GM21723 (cell line): ENCODE measurements around the gene CC2D1A.
"Not testable (repeated sequence)": the region's sequence is repeated elsewhere in the genome, so short reads cannot be mapped to it uniquely, and the experiment has no call there.

Experiments
- ATAC-seq: cut with Tn5 transposase; IDR thresholded peaks from one replicate; pipeline ENCODE4 v1.9.1; 2021; ENCODE audit warnings: mild to moderate bottlenecking, moderate library complexity; ENCODE audit not compliant: unreplicated experiment

Gene CC2D1A

DNA sequence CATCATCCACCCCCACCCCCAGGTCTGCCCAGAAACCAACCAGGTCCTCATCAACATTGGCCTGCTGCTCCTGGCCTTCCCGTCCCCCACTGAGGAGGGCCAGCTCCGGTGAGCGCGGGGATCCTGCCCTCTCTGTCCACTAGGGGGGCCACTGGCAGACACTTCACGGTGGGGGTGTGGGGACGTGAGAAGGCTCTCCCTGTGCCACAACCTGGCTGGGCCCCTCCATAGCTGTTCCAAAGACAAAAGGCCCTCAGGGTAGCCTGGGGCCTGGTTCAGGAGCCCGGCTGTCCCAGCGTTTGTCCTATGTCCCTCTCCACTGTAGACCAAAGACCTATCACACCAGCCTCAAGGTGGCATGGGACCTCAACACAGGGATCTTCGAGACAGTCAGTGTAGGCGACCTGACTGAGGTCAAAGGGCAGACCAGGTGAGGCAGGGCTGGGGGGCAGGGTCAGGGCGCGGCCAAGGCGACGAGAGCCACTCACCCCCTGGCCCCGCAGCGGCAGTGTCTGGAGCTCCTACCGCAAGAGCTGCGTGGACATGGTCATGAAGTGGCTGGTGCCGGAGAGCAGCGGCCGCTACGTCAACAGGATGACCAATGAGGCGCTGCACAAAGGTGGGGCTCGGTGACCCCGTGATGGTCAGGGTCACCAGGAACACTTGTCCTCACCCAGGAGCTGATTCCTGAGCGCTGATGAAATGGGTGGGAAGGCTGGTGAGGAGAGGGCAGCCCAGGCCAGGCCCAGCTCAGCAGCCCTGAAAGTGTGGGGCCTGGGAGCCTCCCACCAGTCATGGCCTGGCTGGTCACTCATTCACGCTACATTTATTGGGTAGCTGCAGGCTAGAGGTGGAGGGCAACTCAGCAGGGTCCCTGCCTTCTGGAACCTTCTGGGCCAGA is 54.2 kb downstream of the CC2D1A start:
- no peak for ATAC-seq

DNA sequence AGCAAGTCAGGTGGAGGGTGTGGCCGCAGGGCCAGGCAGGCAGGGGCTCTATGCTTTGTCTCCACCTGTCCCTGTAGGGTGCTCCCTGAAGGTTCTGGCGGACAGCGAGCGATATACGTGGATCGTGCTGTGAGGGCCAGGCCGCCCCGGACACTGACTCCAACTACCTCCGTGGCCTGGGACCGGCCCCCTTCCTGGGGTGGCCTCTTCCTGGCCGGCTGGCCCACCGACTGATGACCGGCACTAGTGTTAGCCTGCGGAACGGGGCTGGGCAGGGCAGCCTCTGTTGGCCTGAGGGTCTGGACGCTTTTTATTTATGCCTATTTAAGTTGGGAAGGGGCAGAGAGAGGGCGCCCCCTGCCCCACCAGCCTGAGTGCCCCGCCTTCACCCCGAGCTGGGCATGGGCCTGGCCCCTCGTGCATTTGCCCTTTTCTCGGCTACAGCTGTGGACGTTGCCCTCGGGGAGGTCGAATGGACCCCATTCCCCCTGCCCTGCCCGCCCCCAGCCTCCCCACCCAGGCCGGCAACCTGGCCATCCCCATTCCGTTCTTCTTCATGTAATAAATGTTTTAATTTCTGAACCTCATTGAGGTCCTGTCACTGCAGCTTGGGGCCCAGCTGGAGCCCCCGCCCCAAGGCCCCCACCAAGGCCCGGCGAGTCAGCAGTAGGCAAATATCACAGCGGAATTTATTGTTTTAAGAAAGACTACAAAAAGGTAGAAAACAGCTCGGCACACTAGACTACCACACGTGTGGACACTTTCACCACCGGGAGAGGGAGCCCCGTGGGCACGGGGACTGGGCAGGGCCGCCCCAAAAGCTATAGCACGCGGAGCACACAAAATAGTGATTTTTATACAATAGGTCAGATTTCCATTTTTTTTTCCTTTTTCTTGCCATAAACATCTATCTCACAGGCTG is 55.1 kb downstream of the CC2D1A start:
- ATAC-seq: no peak

DNA sequence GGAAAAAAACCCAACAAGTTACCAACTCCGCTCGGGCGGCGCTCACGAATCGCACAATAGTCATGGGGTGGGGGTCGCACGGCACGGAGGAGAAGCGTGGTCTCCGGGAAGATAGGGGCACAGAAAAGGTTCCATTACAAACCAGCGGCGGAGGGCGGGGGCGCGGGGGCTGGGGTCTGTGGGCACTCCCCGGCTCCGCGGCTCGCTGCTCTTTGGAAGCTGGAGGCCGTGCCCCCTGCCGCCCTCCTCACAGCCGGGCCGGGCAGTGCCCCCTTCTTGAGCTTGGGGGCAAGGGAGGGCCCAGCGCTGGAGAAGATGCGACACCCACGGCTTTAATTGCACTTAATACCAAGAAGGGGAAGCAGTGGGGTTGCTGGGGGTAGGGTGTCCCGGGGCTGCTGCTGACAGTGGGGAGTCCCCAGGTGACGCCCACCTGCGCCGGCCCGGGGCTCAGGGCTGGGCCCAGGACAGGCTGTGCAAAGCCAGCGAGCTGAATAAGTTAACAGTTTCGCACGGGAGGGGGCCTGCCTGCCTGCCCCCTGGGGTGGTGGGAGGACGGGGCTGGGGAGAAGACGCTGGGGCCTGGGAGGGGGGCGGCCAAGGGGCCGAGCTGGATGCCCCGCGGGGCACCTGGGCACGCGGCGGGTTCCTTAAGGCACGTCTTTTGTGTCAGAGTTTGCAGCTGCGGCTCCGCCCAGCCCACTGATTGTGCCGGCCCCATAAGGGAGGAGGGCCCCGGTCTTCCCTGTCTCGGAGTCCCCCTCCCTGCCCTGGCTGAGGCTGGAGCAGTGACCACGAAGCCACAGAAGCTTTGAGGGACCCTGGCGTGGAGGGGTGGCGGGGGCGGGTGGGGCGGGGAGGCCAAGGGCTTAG is 56.1 kb downstream of the CC2D1A start:
- ATAC-seq: no peak

- no peak for ATAC-seq
These were observed 57.0 kb downstream of the CC2D1A start for GRCh38 chr19:13962699-13963602.

DNA sequence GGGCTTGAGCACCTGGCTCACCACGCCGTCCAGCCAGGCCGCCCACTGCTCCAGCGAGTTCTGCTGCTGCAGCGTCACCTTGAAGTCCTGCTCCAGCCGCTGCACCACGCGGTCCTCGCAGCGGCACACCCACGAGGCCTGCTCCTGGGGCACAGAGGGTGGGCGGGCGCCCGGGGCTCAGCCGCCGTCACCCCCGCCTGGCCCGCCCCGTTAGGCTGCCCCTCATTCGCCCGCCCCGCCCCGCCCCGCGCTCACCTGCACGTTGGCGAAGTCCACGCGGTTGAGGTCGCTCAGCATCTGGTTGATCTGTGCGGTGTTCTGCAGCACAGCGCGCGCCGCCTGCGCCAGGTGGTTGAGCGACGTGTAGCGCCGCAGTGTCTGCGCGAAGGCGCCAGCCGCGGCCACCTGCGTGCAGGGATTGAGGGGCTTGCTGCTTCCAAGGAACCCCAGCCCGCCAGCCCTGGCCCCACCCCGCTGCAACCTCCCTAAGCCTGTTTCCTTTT is 57.7 kb downstream of the CC2D1A start:
- no peak for ATAC-seq

DNA sequence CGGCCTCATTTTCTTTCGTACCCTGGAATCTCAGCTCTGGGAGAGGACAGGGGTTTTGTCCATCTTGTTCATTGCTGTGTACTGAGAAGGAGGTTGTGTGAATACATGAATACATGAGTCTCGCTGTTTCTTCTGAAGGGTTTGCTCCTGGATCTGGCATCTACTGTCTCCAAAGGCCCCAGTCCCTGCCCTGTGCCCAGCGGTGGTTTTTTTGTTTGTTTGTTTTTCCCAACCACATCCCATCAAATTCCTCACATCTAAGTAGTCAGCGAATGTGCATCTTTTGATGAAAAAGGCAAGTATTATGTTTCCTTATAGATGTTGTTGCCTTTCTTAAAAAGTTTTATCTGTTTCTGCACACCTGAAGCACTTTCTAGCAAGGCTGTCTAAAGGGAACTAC is 58.8 kb downstream of the CC2D1A start:
- ATAC-seq: no peak

DNA sequence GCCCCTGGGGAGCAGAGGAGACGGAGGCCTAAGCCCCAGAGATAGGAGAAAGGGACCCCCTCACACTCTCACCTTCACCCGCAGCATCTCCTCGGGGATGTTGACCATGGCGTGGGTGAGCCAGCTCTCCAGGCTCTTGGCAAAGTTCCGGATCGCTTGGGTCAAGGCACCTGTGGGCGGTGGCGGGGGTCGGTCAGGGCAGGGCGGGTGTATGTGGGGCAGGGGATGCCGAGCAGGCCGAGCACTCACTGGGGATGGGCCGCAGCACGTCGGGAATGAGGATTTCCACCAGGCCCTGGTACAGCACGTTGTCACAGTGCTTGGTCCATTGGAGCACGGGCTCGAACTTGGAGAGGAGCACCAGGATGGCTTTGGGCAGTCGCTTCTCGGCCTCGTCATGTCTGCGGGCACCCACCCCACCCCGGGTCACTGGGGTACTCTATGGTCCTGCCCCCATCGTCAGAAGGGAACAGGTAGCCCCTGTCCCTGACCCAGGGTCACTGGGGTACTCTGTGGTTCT is 59.4 kb downstream of the CC2D1A start:
- ATAC-seq: no peak

GRCh38 chr19:13965926-13966683 is 60.1 kb downstream of the CC2D1A start:
- no peak for ATAC-seq

DNA sequence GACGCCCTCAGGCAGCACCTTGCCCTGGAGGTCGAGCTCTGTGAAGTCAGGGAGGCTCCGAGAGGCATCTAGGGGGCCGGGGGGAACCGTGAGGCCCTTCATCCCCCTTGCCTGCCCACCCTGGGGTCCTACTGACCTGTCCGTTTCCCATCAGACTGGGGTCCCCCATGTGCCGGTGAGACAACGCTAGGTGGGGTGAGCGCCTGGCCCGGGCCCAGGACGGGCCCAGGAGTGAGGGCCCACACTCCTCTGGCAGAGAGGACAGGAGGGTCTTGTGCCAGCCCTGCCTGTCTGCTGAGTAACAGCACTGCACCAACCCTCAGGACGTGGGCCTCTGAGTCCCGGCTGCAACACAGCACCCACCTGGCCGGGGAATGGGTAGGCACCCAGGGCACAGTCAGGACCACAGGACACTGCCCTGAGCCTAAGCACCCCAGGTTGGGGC is 60.7 kb downstream of the CC2D1A start:
- no peak for ATAC-seq

- not testable (repeated sequence) for ATAC-seq
These were observed 61.2 kb downstream of the CC2D1A start for GRCh38 chr19:13967206-13967605.

DNA sequence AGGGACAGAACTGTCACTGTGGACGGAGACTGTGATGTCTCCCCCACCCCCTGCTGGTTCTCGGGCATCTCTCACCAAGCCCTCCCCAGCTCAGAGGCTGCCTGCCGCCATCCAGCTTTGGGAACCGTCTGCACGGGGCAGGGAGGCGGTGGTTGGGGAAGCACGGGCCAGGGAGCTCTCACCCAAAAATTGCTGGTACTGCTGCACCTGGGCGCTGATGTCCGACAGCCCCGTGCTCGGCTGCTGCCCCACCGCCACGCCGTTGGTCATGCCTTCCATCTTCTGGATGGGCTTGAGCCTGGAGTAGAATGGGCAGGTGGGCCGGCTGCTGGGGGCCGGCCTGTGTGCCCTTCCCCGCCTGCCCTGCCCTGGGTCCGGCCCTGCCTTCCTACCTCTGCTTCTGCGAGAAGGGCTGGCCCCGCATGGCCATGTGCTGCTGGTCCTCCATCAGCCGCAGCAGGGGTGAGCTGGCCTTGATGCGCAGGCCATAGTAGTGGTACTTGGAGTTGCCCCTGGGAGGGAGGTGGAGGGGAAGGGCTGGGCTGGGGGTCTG is 62.5 kb downstream of the CC2D1A start:
- no peak for ATAC-seq

DNA sequence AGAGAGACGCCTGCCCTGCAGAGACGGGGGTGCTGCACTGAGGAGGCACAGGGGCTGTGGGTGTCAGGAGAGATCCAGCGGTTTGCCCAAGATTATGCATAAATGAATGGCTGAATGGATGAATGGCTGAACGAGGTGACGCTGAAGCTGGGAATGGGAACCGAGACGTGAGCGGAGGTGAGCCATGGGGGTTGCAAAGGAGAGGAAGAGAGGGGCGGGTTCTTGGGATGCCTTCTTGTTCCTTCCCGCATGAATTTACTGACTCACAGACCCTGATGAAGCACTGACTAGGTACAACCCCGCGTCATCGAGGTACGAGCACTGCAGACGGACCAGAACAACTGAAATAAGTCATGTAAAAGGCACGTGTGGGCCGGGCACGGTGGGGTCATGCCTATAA is 63.0 kb downstream of the CC2D1A start:
- no peak for ATAC-seq

- ATAC-seq: no peak
These were observed 63.9 kb downstream of the CC2D1A start for GRCh38 chr19:13969897-13970296.

DNA sequence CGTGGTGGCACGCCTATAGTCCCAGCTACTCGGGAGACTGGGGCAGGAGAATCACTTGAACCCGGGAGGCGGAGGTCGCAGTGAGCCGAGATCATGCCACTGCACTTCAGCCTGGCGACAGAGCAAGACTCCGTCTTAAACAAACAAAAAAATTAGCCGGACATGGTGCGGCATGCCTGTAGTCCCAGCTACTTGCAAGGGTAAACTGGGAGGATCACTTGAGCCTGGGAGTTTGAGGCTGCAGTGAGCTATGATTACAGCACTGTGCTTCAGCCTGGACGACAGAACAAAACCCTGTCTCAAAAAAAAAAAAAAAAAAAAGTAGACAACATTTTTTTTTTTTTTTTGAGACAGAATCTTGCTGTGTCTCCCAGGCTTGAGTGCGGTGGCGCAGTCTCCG is 65.9 kb downstream of the CC2D1A start:
- not testable (repeated sequence) for ATAC-seq

- ATAC-seq: no peak
These were observed 66.6 kb downstream of the CC2D1A start for GRCh38 chr19:13972368-13973155.

DNA sequence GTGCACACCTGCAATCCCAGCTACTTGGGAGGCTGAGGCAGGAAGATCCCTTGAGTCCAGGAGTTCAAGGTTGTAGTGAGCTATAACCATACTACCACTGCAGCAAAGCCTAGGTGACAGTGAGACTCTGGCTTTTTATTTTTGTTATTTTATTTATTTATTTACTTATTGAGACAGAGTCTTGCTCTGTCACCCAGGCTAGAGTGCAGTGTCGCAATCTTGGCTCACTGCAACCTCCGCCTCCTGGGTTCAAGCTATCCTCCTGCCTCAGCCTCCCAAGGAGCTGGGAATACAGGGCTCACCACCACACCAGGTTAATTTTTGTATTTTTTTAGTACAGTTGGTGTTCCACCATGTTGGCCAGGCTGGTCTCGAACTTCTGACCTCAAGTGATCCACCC is 67.5 kb downstream of the CC2D1A start:
- ATAC-seq: not testable (repeated sequence)

DNA sequence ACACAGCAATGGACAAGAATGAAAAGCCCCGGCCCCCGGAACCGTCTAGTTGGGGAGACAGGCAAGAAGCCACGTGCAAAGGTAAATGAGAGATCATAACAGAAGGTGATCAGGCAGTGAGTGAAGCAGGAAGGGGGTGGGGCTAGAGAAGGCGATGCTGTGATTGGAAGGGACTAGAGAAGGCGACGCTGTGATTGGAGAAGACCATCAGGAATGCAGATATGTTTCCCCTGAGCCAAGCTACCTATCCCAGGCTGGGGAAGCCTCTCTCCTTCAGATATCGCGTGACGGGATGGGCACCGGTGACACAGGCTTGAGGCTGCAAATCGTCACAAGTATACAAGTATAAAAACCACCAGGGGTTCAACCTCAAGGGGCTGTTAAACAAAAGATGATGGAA is 68.1 kb downstream of the CC2D1A start:
- no peak for ATAC-seq
